AG10803 (cell line): ENCODE data around the gene OCEL1.

Experiments used
- DNase-seq: peaks from one replicate; pipeline ENCODE4 v3.0.0; 2010; ENCODE audit warnings: low read depth
- H3K4me3 ChIP-seq: 2 replicates; pipeline ENCODE4 v1.5.1; 2011; ENCODE audit warnings: mild to moderate bottlenecking, low read length, control low read depth
- CTCF ChIP-seq: conservative IDR thresholded peaks from 2 replicates; pipeline ENCODE4 v1.5.1; 2011; ENCODE audit warnings: mild to moderate bottlenecking, low read length, control low read depth, inconsistent platforms

Gene OCEL1

GRCh38 chr19:17248011-17248776 is 22.2 kb downstream of the OCEL1 start:
- no peak for TF ChIP-seq CTCF
- H3K4me3 ChIP-seq: no peak overlapping the region
- DNase-seq: no peak

- no peak for DNase-seq
Observed at GRCh38 chr19:17249887-17250548, 24.0 kb downstream of the OCEL1 start.

GRCh38 chr19:17254636-17255035 is 28.6 kb downstream of the OCEL1 start:
- no peak for TF ChIP-seq CTCF
- no peak for DNase-seq
- no peak overlapping the region for H3K4me3 ChIP-seq

More at GRCh38 chr19:17249887-17250548, 24.0 kb downstream of the OCEL1 start:
- no peak overlapping the region for H3K4me3 ChIP-seq
- TF ChIP-seq CTCF: no peak

GRCh38 chr19:17255150-17255621 is 29.2 kb downstream of the OCEL1 start:
- no peak for TF ChIP-seq CTCF
- H3K4me3 ChIP-seq: no peak overlapping the region
- DNase-seq: no peak

- no peak for DNase-seq
- H3K4me3 ChIP-seq: no peak overlapping the region
- no peak for TF ChIP-seq CTCF
Observed at GRCh38 chr19:17256130-17256529, 30.1 kb downstream of the OCEL1 start.

GRCh38 chr19:17259118-17259780 is 33.2 kb downstream of the OCEL1 start:
- TF ChIP-seq CTCF: no peak
- DNase-seq: no peak
- no peak overlapping the region for H3K4me3 ChIP-seq

GRCh38 chr19:17259934-17260333 is 33.9 kb downstream of the OCEL1 start:
- no peak for TF ChIP-seq CTCF
- no peak overlapping the region for H3K4me3 ChIP-seq
- DNase-seq: no peak
